ENCODE data around the gene COL4A5.

COL4A5 gene

GRCh38 chrX:108642273-108642628 is 202.6 kb downstream of the COL4A5 start:
- no peak for DNase-seq

- DNase-seq: no peak
Observed at GRCh38 chrX:108664701-108665100, 225.1 kb downstream of the COL4A5 start.

GRCh38 chrX:108666101-108666500 is 226.5 kb downstream of the COL4A5 start:
- no peak for DNase-seq

GRCh38 chrX:108671526-108671925 is 231.9 kb downstream of the COL4A5 start:
- DNase-seq: no peak

GRCh38 chrX:108696690-108697089 is 257.1 kb downstream of the COL4A5 start:
- no peak for DNase-seq

GRCh38 chrX:108699368-108699767 is 259.7 kb downstream of the COL4A5 start:
- peak; percentile 6 to 69 (median 61) for DNase-seq

- no peak for DNase-seq
Observed at GRCh38 chrX:108701633-108702032, 262.0 kb downstream of the COL4A5 start.

- no peak for DNase-seq
Observed at GRCh38 chrX:108702530-108702929, 262.9 kb downstream of the COL4A5 start.

GRCh38 chrX:108704839-108705238 is 265.2 kb downstream of the COL4A5 start:
- DNase-seq: no peak

GRCh38 chrX:108712886-108713285 is 273.2 kb downstream of the COL4A5 start:
- no peak for DNase-seq

GRCh38 chrX:108722561-108722960 is 282.9 kb downstream of the COL4A5 start:
- DNase-seq: no peak

GRCh38 chrX:108726748-108727147 is 287.1 kb downstream of the COL4A5 start:
- no peak for DNase-seq

- no peak for DNase-seq
Observed at GRCh38 chrX:108731153-108731552, 291.5 kb downstream of the COL4A5 start.

- peak in 1 of 3 experiments; percentile 14 for DNase-seq
Observed at GRCh38 chrX:108732630-108733321, 293.1 kb downstream of the COL4A5 start.

GRCh38 chrX:108734426-108734825 is 294.8 kb downstream of the COL4A5 start:
- no peak for DNase-seq

- DNase-seq: peak; percentile 45 to 55 (median 48)
Observed at GRCh38 chrX:108735091-108735678, 295.5 kb downstream of the COL4A5 start.

GRCh38 chrX:108735679-108736508 is 296.3 kb downstream of the COL4A5 start:
- peak in 2 of 3 experiments; percentile 71 to 72 for DNase-seq

- peak; percentile 61 to 91 (median 75) for DNase-seq
Observed at GRCh38 chrX:108736509-108737479, 297.2 kb downstream of the COL4A5 start, which contains the start of gene IRS4. TSS of gene IRS4 (minus strand) at chrX:108736563.

- DNase-seq: no peak
Observed at GRCh38 chrX:108737754-108738153, 298.1 kb downstream of the COL4A5 start.

- DNase-seq: no peak
Observed at GRCh38 chrX:108740299-108740774, 300.7 kb downstream of the COL4A5 start.

Measured in NCI-H1417 (cell line).